Lower leg skin (tissue), 3 donors: ENCODE data around the gene FAM228A.

ENCODE experiments used
- CTCF ChIP-seq, 3 donors: fragments of 450-650 bp; IDR thresholded peaks; one replicate each; pipeline ENCODE4 v1.5.1; 2016; ENCODE audit warnings: antibody characterized with exemption in 3 of 3, mild to moderate bottlenecking in 3 of 3, moderate library complexity in 2 of 3
- POLR2A ChIP-seq, 2 donors: fragments of 450-650 bp; IDR thresholded peaks; one replicate each; pipeline ENCODE4 v1.6.1; 2016 to 2017; ENCODE audit warnings: antibody characterized with exemption in 2 of 2, mild to moderate bottlenecking in 1 of 2, moderate library complexity in 1 of 2

DNA sequence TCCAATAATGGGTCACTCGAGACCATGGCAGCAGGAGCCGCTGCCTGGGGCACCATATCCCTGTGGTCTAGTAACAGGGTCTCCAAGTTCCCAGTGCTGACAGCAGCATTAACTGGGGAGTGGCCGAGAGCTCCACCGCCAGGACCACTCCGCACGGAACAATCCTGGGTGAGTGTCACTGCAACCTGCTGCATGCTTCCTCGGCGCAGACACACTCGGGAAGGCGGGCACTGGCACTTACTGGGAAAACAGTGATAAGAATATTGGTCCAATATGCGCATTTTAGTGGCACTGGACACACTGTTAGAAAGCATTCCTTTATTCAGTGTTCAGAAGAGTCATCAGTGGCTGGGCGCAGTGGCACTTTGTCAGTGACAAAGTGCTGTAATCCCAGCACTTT lies 29.7 kb downstream of the FAM228A start:
- TF ChIP-seq CTCF (IDR thresholded peaks at IDR 0.05): no peak
- no peak for TF ChIP-seq POLR2A (IDR thresholded peaks at IDR 0.05)
